NOMO-1 treated with DMSO at 0.1 percent for 48 hours (cell line): Measurements from ENCODE around the gene ZFAND3.

Experiments
- DNase-seq: peaks from one replicate; lab custom pipeline; 2025; ENCODE audit not compliant: unreplicated experiment; lab: John Stamatoyannopoulos, UW

Gene ZFAND3

DNA sequence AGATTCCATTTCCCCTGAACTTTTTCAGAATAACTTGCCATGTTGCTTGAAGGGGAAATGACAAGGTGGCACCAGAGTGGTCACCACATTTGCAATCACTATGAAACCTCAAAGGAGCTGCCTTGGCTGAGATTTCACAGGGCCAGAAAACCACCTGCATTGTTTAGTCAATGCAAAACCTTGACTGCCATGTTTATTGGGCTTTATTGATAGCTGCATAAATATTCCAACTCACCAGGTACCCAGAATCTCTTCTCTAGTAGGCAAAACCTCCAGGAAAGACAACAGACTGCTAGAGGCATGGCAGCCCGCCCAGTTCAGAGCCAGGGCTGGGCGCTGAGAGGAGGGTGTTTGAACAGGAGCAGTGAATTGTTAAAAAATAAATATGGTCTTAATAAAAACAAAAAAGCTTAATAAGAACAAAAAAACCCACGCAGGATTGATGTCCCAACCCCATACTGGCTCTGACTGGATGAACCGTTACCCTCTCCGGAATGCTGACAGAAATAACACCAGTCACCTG, 375.6 kb downstream of the ZFAND3 start:
- DNase-seq: no peak

DNA sequence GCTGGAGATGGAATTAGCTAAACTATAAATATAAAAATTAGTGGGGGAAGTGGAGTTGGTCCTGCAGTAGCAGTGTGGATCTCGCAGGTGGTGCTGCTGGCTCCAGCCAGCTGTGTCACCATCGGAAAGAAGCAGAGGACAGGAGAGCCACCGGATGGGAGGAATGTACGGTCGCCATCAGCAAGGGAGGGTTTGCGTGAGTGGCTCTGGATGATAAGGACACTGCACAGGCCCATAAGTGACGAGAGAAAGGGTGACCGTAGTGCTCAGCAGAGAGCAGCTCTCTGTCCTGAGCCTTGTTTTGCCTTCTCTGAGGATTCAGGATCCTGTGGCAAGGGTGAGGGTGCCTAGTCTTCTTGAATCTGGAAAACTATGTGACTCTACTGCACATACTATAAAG, 378.7 kb downstream of the ZFAND3 start:
- DNase-seq: no peak
